Neural cell (in vitro differentiated cells): ENCODE results near the gene CELSR1. TPM values are rescaled to one million over a fixed set of nuclear protein-coding genes. Genes with fewer than 3 reads are reported as not detected.

ENCODE experiments used
- H2AFZ ChIP-seq: fragments of 200-600, 300-800 bp; sonication (generic), shearing (Covaris generic); 2 replicates; pipeline ENCODE4 v1.6.0; 2014; ENCODE audit warnings: low read depth, mild to moderate bottlenecking, antibody characterized with exemption, low read length, moderate library complexity
- H3F3A ChIP-seq: fragments of 200-600 bp; shearing (Covaris generic); 2 replicates; pipeline ENCODE4 v1.6.1; 2016; ENCODE audit warnings: mild to moderate bottlenecking, moderate library complexity, mixed read lengths, antibody characterized with exemption, low read length; ENCODE audit not compliant: insufficient read depth, poor library complexity, severe bottlenecking
- H3K27ac ChIP-seq: fragments of 200-600, 300-800 bp; sonication (generic), shearing (Covaris generic); 2 replicates; pipeline ENCODE4 v1.5.1; 2014; ENCODE audit warnings: mild to moderate bottlenecking, low read length, moderate library complexity
- H3K27me3 ChIP-seq: fragments of 300-800, 200-600 bp; sonication (generic), shearing (Covaris generic); 2 replicates; pipeline ENCODE4 v1.6.0; 2014; ENCODE audit warnings: mild to moderate bottlenecking, low read depth, low read length, moderate library complexity; ENCODE audit not compliant: insufficient read depth
- H3K36me3 ChIP-seq: fragments of 300-800, 200-600 bp; sonication (generic), shearing (Covaris generic); 2 replicates; pipeline ENCODE4 v1.5.1; 2014; ENCODE audit warnings: mild to moderate bottlenecking, antibody characterized with exemption, low read length, moderate library complexity; ENCODE audit not compliant: insufficient read depth
- H3K4me2 ChIP-seq: fragments of 300-800, 200-600 bp; sonication (generic), shearing (Covaris generic); 2 replicates; pipeline ENCODE4 v1.6.0; 2014; ENCODE audit warnings: mild to moderate bottlenecking, low read length
- H3K4me3 ChIP-seq: fragments of 300-800, 200-600 bp; sonication (generic), shearing (Covaris generic); 2 replicates; pipeline ENCODE4 v1.5.1; 2014; ENCODE audit warnings: mild to moderate bottlenecking, low read length, moderate library complexity
- H3K79me2 ChIP-seq: fragments of 200-600 bp; shearing (Covaris generic); replicated peaks from 2 replicates; pipeline ENCODE4 v1.6.0; 2014; ENCODE audit warnings: mild to moderate bottlenecking, low read length, moderate library complexity; ENCODE audit not compliant: insufficient read depth
- H3K9ac ChIP-seq: fragments of 300-800, 200-600 bp; sonication (generic), shearing (Covaris generic); 2 replicates; pipeline ENCODE4 v1.6.1; 2016; ENCODE audit warnings: mild to moderate bottlenecking, low read length, mixed read lengths
- H3K9me2 ChIP-seq: fragments of 200-600 bp; shearing (Covaris generic); 2 replicates; pipeline ENCODE4 v1.6.1; 2016; ENCODE audit warnings: mild to moderate bottlenecking, low read length, mixed read lengths; ENCODE audit not compliant: insufficient read depth
- H3K9me3 ChIP-seq: fragments of 200-600, 300-800 bp; sonication (generic), shearing (Covaris generic); 2 replicates; pipeline ENCODE4 v1.6.1; 2016; ENCODE audit warnings: mild to moderate bottlenecking, mixed run types, low read length, moderate library complexity, mixed read lengths
- H4K20me1 ChIP-seq: fragments of 200-600 bp; shearing (Covaris generic); 2 replicates; pipeline ENCODE4 v1.6.1; 2016; ENCODE audit warnings: mild to moderate bottlenecking, mixed run types; ENCODE audit not compliant: insufficient read depth
- EP300 ChIP-seq: fragments of 450-650 bp; conservative IDR thresholded peaks from 2 replicates; pipeline ENCODE4 v1.6.1; 2014; ENCODE audit warnings: antibody characterized with exemption, mild to moderate bottlenecking, moderate library complexity; ENCODE audit not compliant: poor library complexity, severe bottlenecking
- EZH2 ChIP-seq: fragments of 200-600, 300-800 bp; shearing (Covaris generic), sonication (generic); IDR thresholded peaks from 2 replicates; pipeline ENCODE4 v1.6.1; 2014; ENCODE audit warnings: antibody characterized with exemption, low read length, borderline replicate concordance, mild to moderate bottlenecking; ENCODE audit not compliant: insufficient read depth, poor library complexity, severe bottlenecking
- MXI1 ChIP-seq: fragments of 450-650 bp; conservative IDR thresholded peaks from 2 replicates; pipeline ENCODE4 v1.6.1; 2014; ENCODE audit warnings: antibody characterized with exemption, mild to moderate bottlenecking; ENCODE audit not compliant: poor library complexity, severe bottlenecking
- POLR2AphosphoS5 ChIP-seq: IDR thresholded peaks from 2 replicates; pipeline ENCODE4 v1.6.1; 2012
- RAD21 ChIP-seq: fragments of 450-650 bp; conservative IDR thresholded peaks from 2 replicates; pipeline ENCODE4 v1.6.1; 2014; ENCODE audit warnings: antibody characterized with exemption, mild to moderate bottlenecking, moderate library complexity
- REST ChIP-seq: IDR thresholded peaks from 2 replicates; pipeline ENCODE4 v1.6.1; 2012; ENCODE audit warnings: borderline replicate concordance
- SMC3 ChIP-seq: fragments of 450-650 bp; conservative IDR thresholded peaks from 2 replicates; pipeline ENCODE4 v1.6.1; 2014; ENCODE audit warnings: antibody characterized with exemption, mild to moderate bottlenecking, moderate library complexity; ENCODE audit not compliant: poor library complexity
- TAF1 ChIP-seq: IDR thresholded peaks from 2 replicates; pipeline ENCODE4 v1.6.1; 2012; ENCODE audit warnings: low read depth
- polyA plus RNA-seq: library from polyadenylated mRNA; depleted of rRNA; stranded (reverse); fragments of >200 nt; gene quantifications from 2 replicates; pipeline ENCODE4 v1.2.3, GENCODE V29; 2014
- TF ChIP-seq, protein P1 (sequence below): fragments of 450-650 bp; IDR thresholded peaks from 2 replicates; pipeline ENCODE4 v1.5.1; 2014; ENCODE audit warnings: antibody characterized with exemption, mild to moderate bottlenecking, moderate library complexity; ENCODE audit not compliant: poor library complexity, severe bottlenecking

The CELSR1 gene
- polyA plus RNA-seq, 1 donor from 2014 or later, result 0.14 TPM

DNA sequence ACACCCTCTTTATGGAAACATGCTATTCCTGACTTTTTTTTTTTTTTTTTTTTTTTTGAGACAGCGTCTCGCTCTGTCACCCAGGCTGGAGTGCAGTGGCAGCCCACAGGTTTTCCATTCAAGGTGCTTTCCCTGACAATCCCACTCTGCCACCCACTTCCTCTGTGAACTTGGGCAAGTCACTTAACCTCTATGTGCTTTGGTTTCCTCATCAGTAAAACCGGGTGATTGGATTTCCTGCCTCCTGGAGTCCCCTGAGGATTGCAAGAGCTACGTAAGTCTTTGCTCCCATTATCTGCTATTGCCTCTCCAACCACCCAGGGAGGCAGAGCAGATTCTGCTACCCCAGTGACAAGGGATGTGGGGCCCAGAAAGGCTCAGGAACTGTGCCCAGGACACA is 54.1 kb downstream of the CELSR1 start:
- H3K9me3 ChIP-seq, result peaks cover 4% of the 10 kb centered on the region

GRCh38 chr22:46482056-46482675 is 55.3 kb downstream of the CELSR1 start:
- H4K20me1 ChIP-seq, result no peaks in the 10 kb centered on the region
- H3F3A ChIP-seq, result no peaks in the 10 kb centered on the region
- H3K79me2 ChIP-seq, result no peaks in the 10 kb centered on the region
- no peaks in the 10 kb centered on the region for H3K36me3 ChIP-seq
- H3K4me2 ChIP-seq, result no peak overlapping the region
- H3K27me3 ChIP-seq, result no peaks in the 10 kb centered on the region
- H3K9me3 ChIP-seq, result peaks cover 4% of the 10 kb centered on the region
- H3K9ac ChIP-seq, result no peak overlapping the region
- no peak overlapping the region for H2AFZ ChIP-seq
- no peaks in the 10 kb centered on the region for H3K9me2 ChIP-seq
- H3K4me3 ChIP-seq, result no peak overlapping the region
- no peak overlapping the region for H3K27ac ChIP-seq
- TF ChIP-seq RAD21 (no peak), EP300 (no peak)

More for the DNA sequence above, 54.1 kb downstream of the CELSR1 start:
- Histone ChIP-seq H3K27ac (no peak overlapping the region), H2AFZ (no peak overlapping the region), H3K36me3 (no peaks in the 10 kb centered on the region), H3K79me2 (no peaks in the 10 kb centered on the region), H4K20me1 (no peaks in the 10 kb centered on the region), H3K9ac (no peak overlapping the region), H3K27me3 (no peaks in the 10 kb centered on the region), H3K4me3 (no peak overlapping the region), H3F3A (no peaks in the 10 kb centered on the region), H3K4me2 (no peak overlapping the region), H3K9me2 (no peaks in the 10 kb centered on the region)
- TF ChIP-seq TAF1, result no peak
- TF ChIP-seq POLR2AphosphoS5, result no peak
- TF ChIP-seq RAD21, result no peak
- TF ChIP-seq MXI1, result no peak
- no peak for TF ChIP-seq EP300
- TF ChIP-seq, protein P1, sequence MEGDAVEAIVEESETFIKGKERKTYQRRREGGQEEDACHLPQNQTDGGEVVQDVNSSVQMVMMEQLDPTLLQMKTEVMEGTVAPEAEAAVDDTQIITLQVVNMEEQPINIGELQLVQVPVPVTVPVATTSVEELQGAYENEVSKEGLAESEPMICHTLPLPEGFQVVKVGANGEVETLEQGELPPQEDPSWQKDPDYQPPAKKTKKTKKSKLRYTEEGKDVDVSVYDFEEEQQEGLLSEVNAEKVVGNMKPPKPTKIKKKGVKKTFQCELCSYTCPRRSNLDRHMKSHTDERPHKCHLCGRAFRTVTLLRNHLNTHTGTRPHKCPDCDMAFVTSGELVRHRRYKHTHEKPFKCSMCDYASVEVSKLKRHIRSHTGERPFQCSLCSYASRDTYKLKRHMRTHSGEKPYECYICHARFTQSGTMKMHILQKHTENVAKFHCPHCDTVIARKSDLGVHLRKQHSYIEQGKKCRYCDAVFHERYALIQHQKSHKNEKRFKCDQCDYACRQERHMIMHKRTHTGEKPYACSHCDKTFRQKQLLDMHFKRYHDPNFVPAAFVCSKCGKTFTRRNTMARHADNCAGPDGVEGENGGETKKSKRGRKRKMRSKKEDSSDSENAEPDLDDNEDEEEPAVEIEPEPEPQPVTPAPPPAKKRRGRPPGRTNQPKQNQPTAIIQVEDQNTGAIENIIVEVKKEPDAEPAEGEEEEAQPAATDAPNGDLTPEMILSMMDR, result no peak
- no peak for TF ChIP-seq SMC3
- TF ChIP-seq REST, result no peak
- no peak for TF ChIP-seq EZH2
